GM12878 (cell line): Measurements from ENCODE around the gene GRIN3A. TPM values are rescaled to one million over a fixed set of nuclear protein-coding genes. Genes with fewer than 3 reads are reported as not detected.

Experiments
- CREB1 ChIP-seq: IDR thresholded peaks from 2 replicates; pipeline ENCODE4 v1.6.1; 2012; ENCODE audit warnings: low read depth, mild to moderate bottlenecking, inconsistent platforms
- CREM ChIP-seq: IDR thresholded peaks from 2 replicates; pipeline ENCODE4 v1.6.1; 2014; ENCODE audit warnings: antibody characterized with exemption, low read depth
- E4F1 ChIP-seq: fragments of 450-650 bp; IDR thresholded peaks from 2 replicates; pipeline ENCODE4 v1.6.1; 2018; ENCODE audit warnings: borderline replicate concordance, mild to moderate bottlenecking; ENCODE audit not compliant: partially characterized antibody
- ELK1 ChIP-seq: IDR thresholded peaks from 2 replicates; pipeline ENCODE4 v1.6.1; 2012; ENCODE audit warnings: low read depth, low read length, improper control_type of control experiment
- GABPA ChIP-seq: IDR thresholded peaks from 2 replicates; pipeline ENCODE4 v1.6.1; 2014; ENCODE audit warnings: antibody characterized with exemption, low read depth, mild to moderate bottlenecking, inconsistent platforms
- HDGF ChIP-seq: fragments of 450-650 bp; IDR thresholded peaks from 2 replicates; pipeline ENCODE4 v1.6.1; 2016; ENCODE audit warnings: antibody characterized with exemption
- MTA2 ChIP-seq: fragments of 450-650 bp; IDR thresholded peaks from 2 replicates; pipeline ENCODE4 v1.6.1; 2016; ENCODE audit warnings: low read depth, mild to moderate bottlenecking, moderate library complexity
- NFYA ChIP-seq: IDR thresholded peaks from 2 replicates; pipeline ENCODE4 v1.6.1; 2011; ENCODE audit warnings: low read depth, mild to moderate bottlenecking, low read length, improper control_type of control experiment, borderline replicate concordance
- NKRF ChIP-seq: fragments of 450-650 bp; conservative IDR thresholded peaks from 2 replicates; pipeline ENCODE4 v1.6.1; 2017; ENCODE audit warnings: mild to moderate bottlenecking, moderate library complexity
- NR2F1 ChIP-seq: fragments of 450-650 bp; conservative IDR thresholded peaks from 2 replicates; pipeline ENCODE4 v1.6.1; 2017; ENCODE audit warnings: mild to moderate bottlenecking
- PBX3 ChIP-seq: IDR thresholded peaks from 2 replicates; pipeline ENCODE4 v1.6.1; 2011; ENCODE audit warnings: mild to moderate bottlenecking, low read depth, low read length, moderate library complexity; ENCODE audit not compliant: insufficient replicate concordance
- POLR2AphosphoS5 ChIP-seq: IDR thresholded peaks from 2 replicates; pipeline ENCODE4 v1.6.1; 2011; ENCODE audit warnings: mild to moderate bottlenecking, low read length, inconsistent platforms
- SP1 ChIP-seq: IDR thresholded peaks from one replicate; pipeline ENCODE4 v1.6.1; 2011; ENCODE audit warnings: low read depth, low read length
- SREBF1 ChIP-seq: IDR thresholded peaks from 2 replicates; pipeline ENCODE4 v1.6.1; 2012; ENCODE audit warnings: mild to moderate bottlenecking, low read length
- ZNF592 ChIP-seq: fragments of 450-650 bp; IDR thresholded peaks from 2 replicates; pipeline ENCODE4 v1.6.1; 2017; ENCODE audit warnings: mild to moderate bottlenecking, moderate library complexity
- polyA plus RNA-seq, 11 experiments: library from polyadenylated mRNA; depleted of rRNA in 4 of 11; unstranded in 6 of 11; stranded (reverse) in 5 of 11; fragments of >200 nt; fragmentation: Nextera tagmentation in 4 of 11; fragmentation: Illumina TruSeq in 1 of 11; extraction: Ambion mirVana in 4 of 11; extraction: Trizol in 1 of 11; gene quantifications; 1 replicate in 1 of 11; 2 replicates in 10 of 11; pipeline versions ENCODE4 v1.2.1 to v1.2.3, GENCODE V29; 2011 to 2016; ENCODE audit warnings: inconsistent platforms in 2 of 11, missing spikeins in 2 of 11, low read depth in 1 of 11
- total RNA-seq, 4 experiments: library from RNA; depleted of rRNA in 3 of 4; stranded (reverse); fragments of >200 nt in 3 of 4; fragmentation: Illumina TruSeq in 1 of 4; extraction: Trizol in 1 of 4; gene quantifications; 2 replicates each; pipeline versions ENCODE4 v1.2.1 to v1.2.3, GENCODE V29; 2013 to 2021

Gene GRIN3A
- total and polyA plus RNA-seq, 10 of the 15 experiments (the other 5 are each of a cell fraction or from before 2014, with no cell fraction given), result 0.03 to 0.05 (median 0.04) TPM; not detected in 7

- TF ChIP-seq ZNF592, result no peak
- peak; percentile 65; the same call in 1 of the 2 replicates for TF ChIP-seq ELK1
- peak; percentile 97 for TF ChIP-seq GABPA
- peak; percentile 57; the same call in 1 of the 2 replicates for TF ChIP-seq POLR2AphosphoS5
- TF ChIP-seq NR2F1, result peak; percentile 95
- TF ChIP-seq PBX3, result peak; percentile 98
- peak; percentile 31; the same call in 1 of the 2 replicates for TF ChIP-seq SREBF1
- TF ChIP-seq E4F1, result peak; percentile 87
- peak; percentile 59; the same call in 1 of the 2 replicates for TF ChIP-seq MTA2
- peak; percentile 96 for TF ChIP-seq CREM
- TF ChIP-seq HDGF, result 0 out of 2 replicates have a peak, but pooled peaks have one; percentile 35
- TF ChIP-seq NKRF, result peak; percentile 71; the same call in 1 of the 2 replicates
- peak; percentile 77 for TF ChIP-seq NFYA
- peak; percentile 94 for TF ChIP-seq CREB1
- TF ChIP-seq SP1, result peak; percentile 81
Observed at GRCh38 chr9:101533334-101534204, 204.9 kb downstream of the GRIN3A start, which contains the start of gene RNF20 (continued).
